Naive thymus-derived CD4-positive, alpha-beta T cell (primary cell): ENCODE results near the gene CNTLN. TPM values are rescaled to one million over a fixed set of nuclear protein-coding genes. Genes with fewer than 3 reads are reported as not detected.
A peak's percentile ranks its signal among the peaks of the same experiment; 100 is the strongest.
"Not testable (repeated sequence)": the region's sequence is repeated elsewhere in the genome, so short reads cannot be mapped to it uniquely, and the experiment has no call there.

Experiments used
- ATAC-seq: fragments of 150-1000 bp; cut with Tn5 transposase; 2 replicates; pipeline ENCODE4 v1.10.0; 2021; ENCODE audit warnings: mild to moderate bottlenecking, moderate library complexity
- CTCF ChIA-PET: fragments of 350-600 bp; sonication (Branson Sonifier 250); formaldehyde crosslinking; loops from one replicate; lab custom pipeline; 2021; ENCODE audit warnings: antibody characterized with exemption; lab: Charles Lee
- POLR2A ChIA-PET: fragments of 350-600 bp; sonication (Branson Sonifier 250); formaldehyde crosslinking; loops from one replicate; lab custom pipeline; 2021; ENCODE audit warnings: antibody characterized with exemption, inconsistent platforms; lab: Charles Lee
- DNase-seq, 9 donors: peaks; one replicate each; pipeline versions ENCODE4 v3.0.0 to v3.0.0-alpha.2; 2020 to 2022; ENCODE audit warnings: mixed read lengths in 1 of 9
- H3K27ac ChIP-seq: one replicate; pipeline ENCODE4 v1.7.0; 2013; ENCODE audit warnings: mild to moderate bottlenecking, low read depth, low read length, moderate library complexity
- H3K27me3 ChIP-seq, 2 donors: one replicate each; pipeline ENCODE4 v1.7.0; 2013; ENCODE audit warnings: low read length in 2 of 2, mild to moderate bottlenecking in 2 of 2, moderate library complexity in 2 of 2; ENCODE audit not compliant: control insufficient read depth in 2 of 2, insufficient read depth in 2 of 2
- H3K36me3 ChIP-seq, 3 experiments: 1 replicate in 2 of 3; 2 replicates in 1 of 3; pipeline ENCODE4 v1.7.0; 2013; ENCODE audit warnings: low read length in 3 of 3, mild to moderate bottlenecking in 3 of 3, moderate library complexity in 1 of 3; ENCODE audit not compliant: insufficient read depth in 3 of 3, control insufficient read depth in 2 of 3
- H3K4me1 ChIP-seq, 2 donors: one replicate each; pipeline ENCODE4 v1.7.0; 2013; ENCODE audit warnings: low read length in 2 of 2, mild to moderate bottlenecking in 2 of 2, moderate library complexity in 1 of 2; ENCODE audit not compliant: control insufficient read depth in 2 of 2, insufficient read depth in 2 of 2
- H3K4me3 ChIP-seq: 2 replicates; pipeline ENCODE4 v1.7.0; 2013; ENCODE audit warnings: mild to moderate bottlenecking, low read length
- H3K9me3 ChIP-seq, 3 experiments: 1 replicate in 2 of 3; 2 replicates in 1 of 3; pipeline ENCODE4 v1.7.0; 2013; ENCODE audit warnings: low read length in 3 of 3; ENCODE audit not compliant: control insufficient read depth in 2 of 3
- H3K27ac Mint-ChIP-seq, 9 donors: one replicate each; pipeline ENCODE4 v1.8.0; 2020 to 2022; ENCODE audit warnings: mixed read lengths in 9 of 9, mild to moderate bottlenecking in 8 of 9, moderate library complexity in 5 of 9, inconsistent platforms in 2 of 9
- H3K27me3 Mint-ChIP-seq, 5 donors: one replicate each; pipeline ENCODE4 v1.8.0; 2021 to 2022; ENCODE audit warnings: mixed read lengths in 5 of 5, mild to moderate bottlenecking in 1 of 5
- H3K36me3 Mint-ChIP-seq, 5 donors: one replicate each; pipeline ENCODE4 v1.8.0; 2020 to 2022; ENCODE audit warnings: mixed read lengths in 5 of 5, mild to moderate bottlenecking in 3 of 5, inconsistent platforms in 1 of 5
- H3K4me1 Mint-ChIP-seq, 7 donors: one replicate each; pipeline ENCODE4 v1.8.0; 2020 to 2022; ENCODE audit warnings: mixed read lengths in 7 of 7, mild to moderate bottlenecking in 3 of 7, inconsistent platforms in 1 of 7
- H3K4me3 Mint-ChIP-seq, 10 donors: one replicate each; pipeline ENCODE4 v1.8.0; 2020 to 2022; ENCODE audit warnings: mild to moderate bottlenecking in 10 of 10, mixed read lengths in 10 of 10, moderate library complexity in 6 of 10, inconsistent platforms in 2 of 10
- H3K9me3 Mint-ChIP-seq, 11 donors: one replicate each; pipeline ENCODE4 v1.8.0; 2020 to 2022; ENCODE audit warnings: mixed read lengths in 11 of 11, mild to moderate bottlenecking in 4 of 11, inconsistent platforms in 1 of 11, moderate library complexity in 1 of 11
- intact Hi-C, 2 donors: fragments of 100-400 bp; cut with micrococcal nuclease; formaldehyde crosslinking; loops; one replicate each; pipeline ENCODE4 v1.15.1; 2023
- polyA plus RNA-seq, 2 donors: library from polyadenylated mRNA; unstranded; fragments of 300-500 nt; fragmentation: Illumina TruSeq; gene quantifications; one replicate each; pipeline ENCODE4 v1.2.3, GENCODE V29; 2021
- total RNA-seq, 6 experiments: library from RNA in 5 of 6; stranded (reverse) in 5 of 6; gene quantifications; 1 replicate in 5 of 6; 2 replicates in 1 of 6; pipeline ENCODE4 v1.2.3 and lab custom pipeline; 2021 to 2026

Gene CNTLN
- total and polyA plus RNA-seq, 7 experiments from 2014 or later, result 0.21 to 2.7 (median 1.0) TPM; not detected in 3

DNA sequence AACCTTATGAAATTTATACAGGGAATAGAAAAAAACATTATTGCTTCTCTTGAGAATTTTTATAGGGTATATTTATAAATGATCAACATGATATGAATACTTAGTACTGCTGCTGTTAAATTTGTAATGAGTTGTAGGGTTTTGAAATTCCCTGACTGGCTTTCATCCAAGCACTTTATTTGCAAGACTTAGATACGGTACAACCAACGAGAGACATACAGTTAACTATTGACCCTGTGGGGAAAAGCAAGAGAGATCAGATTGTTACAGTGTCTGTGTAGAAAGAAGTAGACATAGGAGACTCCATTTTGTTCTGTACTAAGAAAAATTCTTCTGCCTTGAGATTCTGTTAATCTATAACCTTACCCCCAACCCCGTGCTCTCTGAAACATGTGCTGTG is 310.3 kb downstream of the CNTLN start:
- H3K4me1 Mint-ChIP-seq, H3K36me3 Mint-ChIP-seq, H3K27me3 Mint-ChIP-seq, POLR2A ChIA-PET, H3K27me3 ChIP-seq, DNase-seq, H3K4me3 ChIP-seq, ATAC-seq, H3K27ac ChIP-seq, H3K9me3 ChIP-seq, H3K4me1 ChIP-seq, H3K4me3 Mint-ChIP-seq, intact Hi-C loops, H3K27ac Mint-ChIP-seq, H3K36me3 ChIP-seq, CTCF ChIA-PET: not testable (repeated sequence)
- peaks cover 0 to 14% (median 5%) of the 10 kb centered on the region in 11 donors for H3K9me3 Mint-ChIP-seq

DNA sequence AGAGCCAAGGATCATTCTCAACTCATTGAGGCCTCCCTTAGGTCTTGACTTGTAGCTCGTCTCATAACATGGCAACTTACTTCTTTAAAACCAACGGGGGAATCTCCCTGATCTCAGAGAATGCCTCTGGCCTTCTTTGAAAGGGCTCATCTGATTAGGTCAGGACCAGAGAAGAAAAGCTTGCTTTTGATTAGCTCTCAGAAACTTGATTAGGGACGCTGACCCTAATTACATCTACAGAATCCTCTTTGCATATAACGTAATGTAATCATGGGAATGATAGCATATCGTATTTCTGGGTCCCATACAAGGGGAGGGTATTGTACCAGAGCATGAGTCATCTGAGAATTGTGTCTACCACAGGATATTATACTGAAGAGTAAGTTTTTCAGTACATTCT is 318.9 kb downstream of the CNTLN start:
- intact Hi-C loops, result loop anchor here in 1 of 2 donors (10.0 kb wide), 1 partner anchor 229 kb away; no protein-coding TSS in a partner anchor
- no peak overlapping the region for H3K27ac Mint-ChIP-seq
- no peaks in the 10 kb centered on the region for H3K9me3 Mint-ChIP-seq
- no peaks in the 10 kb centered on the region for H3K36me3 ChIP-seq
- H3K27ac ChIP-seq, result no peak overlapping the region
- no peaks in the 10 kb centered on the region for H3K9me3 ChIP-seq
- H3K27me3 ChIP-seq, result no peaks in the 10 kb centered on the region
- no peaks in the 10 kb centered on the region for H3K4me1 Mint-ChIP-seq
- H3K4me3 Mint-ChIP-seq, result no peak overlapping the region
- ChIA-PET POLR2A (no interaction called here), CTCF (no interaction called here)
- DNase-seq (no peak), ATAC-seq (no peak)
- H3K36me3 Mint-ChIP-seq, result no peaks in the 10 kb centered on the region
- no peaks in the 10 kb centered on the region for H3K27me3 Mint-ChIP-seq
- no peaks in the 10 kb centered on the region for H3K4me1 ChIP-seq
- H3K4me3 ChIP-seq, result no peak overlapping the region

DNA sequence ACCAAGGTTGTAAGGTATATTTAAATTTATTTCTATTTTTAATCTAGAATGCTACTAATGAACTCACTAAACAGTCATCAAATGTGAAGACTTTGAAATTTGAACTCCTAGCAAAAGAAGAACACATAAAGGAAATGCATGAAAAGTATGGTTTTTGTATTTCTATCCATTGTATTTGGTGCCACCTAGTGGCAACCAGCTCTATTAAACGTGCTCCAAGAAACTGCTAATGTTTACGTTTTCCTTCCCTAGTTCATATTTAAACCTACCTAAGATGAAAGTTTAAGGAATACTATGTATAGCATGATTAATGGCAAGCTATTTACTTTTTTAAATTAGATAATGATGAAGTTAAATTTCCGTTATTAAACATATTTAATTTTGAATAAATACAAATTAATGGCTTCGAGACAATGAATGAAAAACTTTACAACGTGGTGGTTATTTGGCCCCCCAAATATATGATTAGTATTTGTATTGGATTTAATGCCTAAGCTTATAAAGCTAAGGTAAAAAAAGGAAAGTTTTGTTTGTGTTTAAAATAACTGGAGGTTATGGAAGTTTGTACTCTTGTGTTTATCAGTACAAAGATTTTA is 328.1 kb downstream of the CNTLN start:
- H3K4me1 ChIP-seq, result no peaks in the 10 kb centered on the region

DNA sequence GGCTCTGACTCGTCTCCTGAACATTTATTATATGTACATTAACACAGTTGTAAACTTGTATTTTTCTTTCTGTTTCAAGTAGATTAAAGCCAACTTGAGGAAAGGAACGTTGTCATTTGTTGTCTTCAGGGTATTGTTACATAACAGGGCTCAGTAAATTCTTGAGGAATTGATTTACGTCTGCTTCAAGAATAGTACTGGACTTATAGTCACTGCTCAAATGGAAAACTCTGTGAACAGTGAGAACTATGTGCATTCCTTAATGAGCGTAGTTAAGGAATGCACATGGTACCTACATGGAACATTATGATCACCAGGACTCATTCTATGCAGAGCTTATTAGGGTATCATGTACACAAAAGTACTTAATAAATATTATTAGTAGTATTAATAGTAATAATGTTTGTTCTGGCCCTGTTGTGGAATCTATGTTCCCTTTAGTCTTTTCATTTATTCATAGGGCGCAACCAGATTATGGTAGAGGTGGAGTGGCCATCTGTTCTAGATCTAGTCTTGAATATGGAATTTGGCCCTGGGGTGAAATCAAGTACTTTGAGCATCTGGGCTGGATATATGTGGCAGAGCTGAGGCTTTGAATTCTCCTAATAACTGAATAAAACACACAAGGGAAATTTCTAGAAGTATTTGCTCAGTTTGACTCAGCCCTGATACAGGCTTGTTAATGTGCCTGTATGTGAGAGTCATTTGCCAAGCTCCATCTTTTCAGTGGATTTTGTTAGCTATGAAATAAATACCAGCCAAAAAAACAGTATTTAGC is 335.4 kb downstream of the CNTLN start:
- H3K4me1 Mint-ChIP-seq, result no peaks in the 10 kb centered on the region
- POLR2A ChIA-PET, result interaction anchor here (0.5 kb wide), 1 partner anchor 17 kb away, joined by 3 read pairs; no protein-coding TSS in a partner anchor

More for the DNA sequence above, 328.1 kb downstream of the CNTLN start:
- Mint-ChIP-seq H3K9me3 (no peaks in the 10 kb centered on the region), H3K4me3 (no peak overlapping the region), H3K4me1 (no peaks in the 10 kb centered on the region), H3K27me3 (no peaks in the 10 kb centered on the region), H3K27ac (no peak overlapping the region), H3K36me3 (no peaks in the 10 kb centered on the region)
- ChIA-PET CTCF (interaction anchor here (0.8 to 1.3 kb wide), 4 partner anchors 11 to 1584 kb away, joined by 3 to 5 read pairs (median 3); no protein-coding TSS in a partner anchor), POLR2A (no interaction called here)
- Histone ChIP-seq H3K27me3 (no peaks in the 10 kb centered on the region), H3K36me3 (no peaks in the 10 kb centered on the region), H3K4me3 (no peak overlapping the region), H3K9me3 (no peaks in the 10 kb centered on the region), H3K27ac (no peak overlapping the region)
- ATAC-seq (no peak), DNase-seq (peak in 2 of 9 donors; percentile 0 to 25)
- intact Hi-C loops, result loop anchor here (1.0 to 10.0 kb wide), 6 partner anchors 347 to 1590 kb away; no protein-coding TSS in a partner anchor

DNA sequence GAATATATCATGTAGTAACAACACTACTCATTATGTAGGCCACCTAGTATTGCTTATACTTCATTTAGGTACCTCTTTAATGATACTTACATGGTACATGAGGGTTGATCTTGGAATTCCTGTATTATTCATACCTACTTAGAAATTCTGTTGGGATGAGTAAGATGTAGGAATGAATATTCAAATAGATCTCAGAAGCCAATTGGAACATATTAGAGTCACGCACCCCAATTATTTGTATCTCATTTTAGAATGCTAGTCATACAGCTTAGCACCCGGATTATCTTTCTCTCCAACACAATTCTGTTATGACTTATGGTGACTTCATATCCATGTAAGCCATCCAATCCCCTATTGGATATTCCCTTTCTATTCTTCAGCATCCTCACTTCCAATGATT is 337.3 kb downstream of the CNTLN start:
- no peak overlapping the region for H3K27ac Mint-ChIP-seq
- ATAC-seq (no peak), DNase-seq (no peak)
- H3K27me3 Mint-ChIP-seq, result no peaks in the 10 kb centered on the region
- Histone ChIP-seq H3K27ac (no peak overlapping the region), H3K9me3 (no peaks in the 10 kb centered on the region), H3K36me3 (no peaks in the 10 kb centered on the region), H3K4me1 (no peaks in the 10 kb centered on the region), H3K27me3 (no peaks in the 10 kb centered on the region), H3K4me3 (no peak overlapping the region)
- no peaks in the 10 kb centered on the region for H3K36me3 Mint-ChIP-seq
- no peaks in the 10 kb centered on the region for H3K9me3 Mint-ChIP-seq
- ChIA-PET CTCF (no interaction called here), POLR2A (no interaction called here)
- H3K4me3 Mint-ChIP-seq, result no peak overlapping the region
- H3K4me1 Mint-ChIP-seq, result no peaks in the 10 kb centered on the region
- intact Hi-C loops, result no loop called here

More for the DNA sequence above, 335.4 kb downstream of the CNTLN start:
- Histone ChIP-seq H3K36me3 (no peaks in the 10 kb centered on the region), H3K27me3 (no peaks in the 10 kb centered on the region), H3K9me3 (no peaks in the 10 kb centered on the region), H3K4me1 (no peaks in the 10 kb centered on the region), H3K4me3 (no peak overlapping the region), H3K27ac (no peak overlapping the region)
- CTCF ChIA-PET, result no interaction called here
- ATAC-seq (no peak), DNase-seq (no peak)
- Mint-ChIP-seq H3K9me3 (no peaks in the 10 kb centered on the region), H3K27ac (no peak overlapping the region), H3K4me3 (no peak overlapping the region), H3K27me3 (no peaks in the 10 kb centered on the region), H3K36me3 (no peaks in the 10 kb centered on the region)
- intact Hi-C loops, result no loop called here

DNA sequence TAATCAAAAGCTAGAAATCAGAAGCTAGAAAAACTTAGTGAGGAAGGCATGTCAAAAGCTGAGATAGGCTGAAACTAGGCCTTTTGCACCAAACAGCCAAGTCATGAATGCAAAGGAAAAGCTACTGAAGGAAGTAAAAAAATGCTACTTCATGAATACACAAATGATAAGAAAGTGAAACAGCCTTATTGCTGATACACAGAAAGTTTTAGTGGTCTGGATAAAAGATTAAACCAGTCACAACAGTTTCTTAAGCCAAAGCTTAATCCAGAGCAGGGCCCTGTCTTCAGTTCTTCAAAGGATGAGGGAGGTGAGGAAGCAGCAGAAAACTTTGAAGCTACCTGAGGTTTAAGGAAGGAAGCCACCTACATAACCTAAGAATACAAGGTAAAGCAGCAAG is 341.6 kb downstream of the CNTLN start:
- Histone ChIP-seq H3K27me3 (no peaks in the 10 kb centered on the region), H3K9me3 (no peaks in the 10 kb centered on the region), H3K4me1 (no peaks in the 10 kb centered on the region), H3K4me3 (no peak overlapping the region), H3K27ac (no peak overlapping the region), H3K36me3 (no peaks in the 10 kb centered on the region)
- no peak for ATAC-seq
- H3K36me3 Mint-ChIP-seq, result no peaks in the 10 kb centered on the region
- H3K4me3 Mint-ChIP-seq, result no peak overlapping the region
- no peaks in the 10 kb centered on the region for H3K27me3 Mint-ChIP-seq
- H3K4me1 Mint-ChIP-seq, result no peaks in the 10 kb centered on the region
- no peak for DNase-seq
- peaks cover 0 to 3% (median 0%) of the 10 kb centered on the region in 11 donors for H3K9me3 Mint-ChIP-seq
- H3K27ac Mint-ChIP-seq, result no peak overlapping the region
- ChIA-PET POLR2A (no interaction called here), CTCF (no interaction called here)
- intact Hi-C loops, result no loop called here
